ENCODE data around the gene ANXA1.

The ANXA1 gene

DNA sequence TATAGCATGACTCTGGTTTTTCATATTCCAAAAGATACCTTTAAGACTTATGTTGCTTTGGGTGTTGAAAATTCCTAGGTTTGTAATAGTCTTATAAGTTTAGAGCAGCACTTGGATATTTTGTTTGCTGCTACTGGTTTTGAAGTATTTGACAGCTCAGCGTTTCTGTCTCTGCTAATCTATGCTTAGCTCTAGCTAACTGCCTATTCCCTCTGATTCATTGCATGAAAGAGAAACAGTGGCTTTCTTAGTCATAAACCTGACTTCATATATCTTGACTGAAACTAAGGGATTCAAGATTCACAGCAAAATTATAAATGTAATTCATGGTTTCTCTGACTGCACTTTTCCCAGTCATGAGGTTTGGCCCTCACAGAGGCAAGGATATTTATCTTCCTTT lies 35.6 kb upstream of the ANXA1 start:
- TF ChIP-seq, protein P1, sequence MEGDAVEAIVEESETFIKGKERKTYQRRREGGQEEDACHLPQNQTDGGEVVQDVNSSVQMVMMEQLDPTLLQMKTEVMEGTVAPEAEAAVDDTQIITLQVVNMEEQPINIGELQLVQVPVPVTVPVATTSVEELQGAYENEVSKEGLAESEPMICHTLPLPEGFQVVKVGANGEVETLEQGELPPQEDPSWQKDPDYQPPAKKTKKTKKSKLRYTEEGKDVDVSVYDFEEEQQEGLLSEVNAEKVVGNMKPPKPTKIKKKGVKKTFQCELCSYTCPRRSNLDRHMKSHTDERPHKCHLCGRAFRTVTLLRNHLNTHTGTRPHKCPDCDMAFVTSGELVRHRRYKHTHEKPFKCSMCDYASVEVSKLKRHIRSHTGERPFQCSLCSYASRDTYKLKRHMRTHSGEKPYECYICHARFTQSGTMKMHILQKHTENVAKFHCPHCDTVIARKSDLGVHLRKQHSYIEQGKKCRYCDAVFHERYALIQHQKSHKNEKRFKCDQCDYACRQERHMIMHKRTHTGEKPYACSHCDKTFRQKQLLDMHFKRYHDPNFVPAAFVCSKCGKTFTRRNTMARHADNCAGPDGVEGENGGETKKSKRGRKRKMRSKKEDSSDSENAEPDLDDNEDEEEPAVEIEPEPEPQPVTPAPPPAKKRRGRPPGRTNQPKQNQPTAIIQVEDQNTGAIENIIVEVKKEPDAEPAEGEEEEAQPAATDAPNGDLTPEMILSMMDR (IDR thresholded peaks at IDR 0.05; ENCODE audit: insufficient read depth, missing control alignments): no peak
- DNase-seq (ENCODE audit: insufficient read length, low spot score): no peak
- no peak for FAIRE-seq

DNA sequence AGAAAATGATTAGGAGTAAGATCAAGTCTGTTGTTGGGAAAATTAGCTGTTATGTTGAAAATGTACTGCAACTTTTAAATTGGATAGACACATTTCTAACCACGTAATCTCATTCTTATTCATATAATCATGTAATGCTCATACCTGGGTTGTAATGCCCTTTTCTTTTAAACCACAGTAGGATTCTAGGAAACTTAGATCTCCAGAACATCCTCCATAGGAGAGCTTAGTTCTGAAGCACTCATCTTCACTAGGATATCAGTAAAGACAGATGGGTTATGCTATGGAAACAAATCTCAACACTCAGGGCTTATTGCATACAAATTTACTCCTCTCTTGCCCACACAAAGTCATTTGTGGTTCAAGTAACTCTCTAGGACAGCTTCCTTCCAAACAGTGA lies 34.8 kb upstream of the ANXA1 start:
- no peak for FAIRE-seq
- DNase-seq (ENCODE audit: insufficient read length, low spot score): no peak
- TF ChIP-seq, protein P1 (IDR thresholded peaks at IDR 0.05; ENCODE audit: insufficient read depth, missing control alignments): no peak

DNA sequence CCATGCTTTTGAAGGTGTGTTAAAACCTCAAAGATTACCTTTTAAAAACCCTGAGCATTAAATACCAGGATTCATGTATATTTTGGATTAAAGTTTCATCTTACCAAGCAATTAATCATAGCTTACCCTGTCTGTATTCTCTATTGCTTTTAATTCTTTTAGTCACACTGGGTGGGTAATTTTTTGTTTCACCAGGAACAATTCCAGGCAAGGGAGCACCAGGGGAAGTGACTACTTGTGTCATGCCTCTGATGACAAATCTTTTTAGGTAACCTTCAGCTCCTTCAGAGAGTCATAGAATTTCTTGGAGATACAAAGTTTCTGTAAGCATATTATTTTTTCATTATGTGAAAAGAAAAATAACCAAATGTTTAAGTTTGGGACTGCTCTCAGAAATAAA lies 33.4 kb upstream of the ANXA1 start:
- FAIRE-seq (no peak), DNase-seq (ENCODE audit: insufficient read length, low spot score) (no peak)
- TF ChIP-seq, protein P1 (IDR thresholded peaks at IDR 0.05; ENCODE audit: insufficient read depth, missing control alignments): no peak

DNA sequence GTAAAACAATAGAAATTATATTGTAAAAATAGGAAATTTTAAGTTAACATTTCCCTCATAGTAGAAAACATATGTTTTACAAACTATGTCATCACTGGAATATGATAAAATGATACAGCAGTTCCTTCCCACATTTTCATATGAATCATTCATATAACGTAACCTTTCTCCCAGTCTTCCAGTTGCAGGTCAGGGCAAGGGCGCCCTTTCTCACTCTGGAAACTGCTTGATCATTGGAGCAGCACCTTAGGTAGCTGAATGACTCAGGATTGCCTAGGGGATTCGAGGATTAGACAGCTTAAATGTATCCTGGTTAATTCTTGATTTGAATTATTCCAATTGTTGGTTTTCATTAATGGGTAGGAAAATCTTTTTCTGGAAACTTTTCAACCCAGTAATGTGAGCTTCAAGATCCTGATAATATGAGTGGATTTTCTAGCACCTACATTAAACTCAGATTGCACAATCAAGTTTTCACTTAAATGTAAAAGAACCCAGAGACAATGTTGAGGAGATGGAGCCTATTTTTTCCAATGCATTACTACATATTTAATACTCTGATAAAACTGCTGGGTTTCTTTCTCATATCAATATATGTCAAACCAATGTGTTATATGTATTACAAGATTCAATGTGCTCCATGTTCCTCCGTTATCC lies 32.6 kb upstream of the ANXA1 start:
- TF ChIP-seq, protein P1 (IDR thresholded peaks at IDR 0.05; ENCODE audit: insufficient read depth, missing control alignments): no peak
- DNase-seq (ENCODE audit: insufficient read length, low spot score): no peak
- FAIRE-seq: no peak

DNA sequence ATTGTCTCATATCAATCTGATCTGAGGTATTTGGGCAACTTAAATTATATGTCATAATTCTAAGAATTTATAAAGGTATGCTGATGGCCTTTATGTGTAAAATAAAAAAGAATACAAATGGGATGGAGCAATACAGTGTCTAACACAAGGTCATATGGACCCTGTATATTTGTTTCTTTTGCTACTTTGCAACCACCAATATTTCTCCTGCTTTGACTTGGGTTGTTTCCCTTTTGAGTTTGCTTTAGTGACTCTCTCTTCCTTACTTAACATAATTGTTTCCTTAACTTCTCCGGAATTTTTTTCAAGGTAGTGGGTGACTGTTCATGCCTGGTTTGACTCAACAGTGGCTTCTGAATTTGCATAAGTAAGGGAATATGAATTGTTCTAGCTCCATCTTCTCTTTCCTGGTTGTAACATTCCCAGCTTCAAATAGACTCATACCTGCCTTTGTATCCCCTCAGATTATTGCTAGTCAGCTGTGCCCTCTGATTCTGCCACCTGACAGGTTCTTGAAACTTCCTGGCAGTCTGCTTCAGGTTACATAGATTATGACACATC lies 30.2 kb upstream of the ANXA1 start:
- TF ChIP-seq, protein P1 (IDR thresholded peaks at IDR 0.05; ENCODE audit: insufficient read depth, missing control alignments): no peak
- DNase-seq (ENCODE audit: insufficient read length, low spot score) (no peak), FAIRE-seq (no peak)

DNA sequence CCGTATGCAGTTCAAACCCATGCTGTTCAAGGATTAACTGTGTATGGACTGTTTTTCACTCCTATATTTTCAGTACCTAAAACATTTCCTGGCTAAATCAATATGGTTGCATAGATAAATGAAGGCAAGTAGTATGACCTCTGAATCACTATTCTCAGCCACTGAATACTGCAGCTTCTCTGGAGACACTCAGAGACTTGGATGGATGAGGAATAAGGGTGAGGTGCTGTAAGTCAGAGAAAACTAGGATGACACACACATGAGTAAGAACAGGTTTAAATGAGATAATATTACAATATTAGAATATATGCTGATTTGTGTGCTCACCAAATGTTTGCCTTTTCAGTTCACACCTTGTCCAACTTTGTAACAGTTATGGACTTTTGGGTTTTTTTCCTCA lies 26.0 kb upstream of the ANXA1 start:
- DNase-seq (ENCODE audit: insufficient read length, low spot score) (no peak), FAIRE-seq (no peak)
- TF ChIP-seq, protein P1 (IDR thresholded peaks at IDR 0.05; ENCODE audit: insufficient read depth, missing control alignments): no peak

DNA sequence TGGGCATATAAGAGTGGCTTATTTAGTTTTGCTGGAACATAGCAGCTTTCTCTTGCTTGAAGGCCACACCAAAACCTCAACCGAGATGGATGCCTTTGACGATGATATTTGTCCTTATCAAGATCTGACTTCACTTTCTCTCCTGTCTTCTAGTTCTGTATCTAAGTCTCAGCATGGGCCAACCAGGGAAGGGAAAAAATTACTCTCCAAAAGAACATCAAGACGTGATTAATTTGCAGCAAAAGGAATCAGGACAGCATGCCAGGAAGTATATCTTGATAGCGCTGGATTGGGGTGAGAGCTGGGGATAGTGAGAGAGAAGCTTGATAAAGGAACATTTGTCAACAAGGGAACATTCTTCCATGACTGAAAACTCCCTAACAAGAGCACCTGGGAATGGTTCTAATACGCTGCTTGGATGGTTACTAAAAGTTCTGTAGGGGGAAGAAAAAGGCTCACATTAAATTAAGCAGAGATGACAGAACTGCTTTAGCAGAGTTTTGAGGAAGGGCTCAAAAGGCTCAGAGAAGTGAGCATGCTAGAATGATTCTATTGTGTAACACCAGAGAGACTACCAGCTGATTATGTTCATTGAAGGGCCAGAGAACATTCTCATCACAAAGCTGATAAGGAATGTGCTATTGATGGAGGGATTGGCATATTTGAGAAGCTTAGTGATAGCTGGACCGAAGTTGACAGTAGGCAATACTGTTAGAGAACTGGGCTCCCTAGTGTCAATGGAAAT lies 21.6 kb upstream of the ANXA1 start:
- TF ChIP-seq, protein P1 (IDR thresholded peaks at IDR 0.05; ENCODE audit: insufficient read depth, missing control alignments): no peak
- FAIRE-seq (no peak), DNase-seq (ENCODE audit: insufficient read length, low spot score) (no peak)
